NOMO-1 treated with DMSO at 0.1 percent for 48 hours (cell line): Measurements from ENCODE around the gene RAD21L1.
A peak's percentile ranks its signal among the peaks of the same experiment; 100 is the strongest.

ENCODE experiments used
- DNase-seq: peaks from one replicate; lab custom pipeline; 2025; ENCODE audit not compliant: unreplicated experiment; lab: John Stamatoyannopoulos, UW

Gene RAD21L1

GRCh38 chr20:1269235-1269634 lies 43.4 kb downstream of the RAD21L1 start:
- DNase-seq = no peak

GRCh38 chr20:1269850-1270249 lies 44.0 kb downstream of the RAD21L1 start:
- no peak for DNase-seq

GRCh38 chr20:1272368-1273100 lies 46.7 kb downstream of the RAD21L1 start:
- DNase-seq = no peak

- no peak for DNase-seq
Measured at GRCh38 chr20:1273366-1273765, 47.5 kb downstream of the RAD21L1 start.

GRCh38 chr20:1274485-1275311 lies 48.9 kb downstream of the RAD21L1 start:
- DNase-seq = no peak

GRCh38 chr20:1275919-1276318 lies 50.1 kb downstream of the RAD21L1 start:
- DNase-seq = no peak

GRCh38 chr20:1277529-1278322 lies 51.9 kb downstream of the RAD21L1 start:
- DNase-seq = no peak

- peak; percentile 45 for DNase-seq
Measured at GRCh38 chr20:1278993-1279392, 53.1 kb downstream of the RAD21L1 start.

- DNase-seq = no peak
Measured at GRCh38 chr20:1280195-1281102, 54.6 kb downstream of the RAD21L1 start.

GRCh38 chr20:1281279-1282057 lies 55.6 kb downstream of the RAD21L1 start:
- no peak for DNase-seq

- no peak for DNase-seq
Measured at GRCh38 chr20:1282966-1283365, 57.1 kb downstream of the RAD21L1 start.

GRCh38 chr20:1283522-1284510 lies 58.0 kb downstream of the RAD21L1 start:
- DNase-seq = no peak

- no peak for DNase-seq
Measured at GRCh38 chr20:1286267-1287024, 60.6 kb downstream of the RAD21L1 start.

- DNase-seq = no peak
Measured at GRCh38 chr20:1287306-1287705, 61.5 kb downstream of the RAD21L1 start.

- DNase-seq = no peak
Measured at GRCh38 chr20:1287787-1288569, 62.1 kb downstream of the RAD21L1 start.

- DNase-seq = no peak
Measured at GRCh38 chr20:1291191-1291741, 65.4 kb downstream of the RAD21L1 start.

- DNase-seq = no peak
Measured at GRCh38 chr20:1292620-1293019, 66.8 kb downstream of the RAD21L1 start.
